Lung (tissue), 12 donors: ENCODE data around the gene ALCAM. TPM values are rescaled to one million over a fixed set of nuclear protein-coding genes. Genes with fewer than 3 reads are reported as not detected.

Experiments
- ATAC-seq: fragments of 200-7000 bp; cut with Tn5 transposase; one replicate; pipeline ENCODE4 v1.9.1; 2020; ENCODE audit warnings: moderate number of reproducible peaks; ENCODE audit not compliant: insufficient read depth, low FRiP score
- DNase-seq, 3 donors: peaks; one replicate each; pipeline ENCODE4 v3.0.0-alpha.2; 2013 to 2017
- H3K27ac ChIP-seq, 2 donors: one replicate each; pipeline ENCODE4 v1.5.1; 2013; ENCODE audit warnings: mild to moderate bottlenecking in 2 of 2, moderate library complexity in 2 of 2, control low read depth in 1 of 2, inconsistent platforms in 1 of 2, low read depth in 1 of 2, low read length in 1 of 2
- H3K27me3 ChIP-seq, 3 donors: one replicate each; pipeline ENCODE4 v1.5.1; 2013; ENCODE audit warnings: low read length in 2 of 3; ENCODE audit not compliant: control insufficient read depth in 3 of 3, insufficient read depth in 3 of 3
- H3K36me3 ChIP-seq, 4 donors: one replicate each; pipeline ENCODE4 v1.5.1; 2013; ENCODE audit warnings: low read length in 4 of 4, mild to moderate bottlenecking in 1 of 4, moderate library complexity in 1 of 4; ENCODE audit not compliant: control insufficient read depth in 4 of 4, insufficient read depth in 4 of 4
- H3K4me1 ChIP-seq, 5 donors: one replicate each; pipeline ENCODE4 v1.5.1; 2013; ENCODE audit warnings: low read length in 5 of 5, mild to moderate bottlenecking in 2 of 5, moderate library complexity in 1 of 5; ENCODE audit not compliant: control insufficient read depth in 5 of 5, insufficient read depth in 5 of 5
- H3K4me3 ChIP-seq: one replicate; pipeline ENCODE4 v1.5.1; 2013; ENCODE audit warnings: mild to moderate bottlenecking, control low read depth, moderate library complexity
- H3K9ac ChIP-seq, 2 donors: one replicate each; pipeline ENCODE4 v1.5.1; 2013; ENCODE audit warnings: low read length in 2 of 2, control low read depth in 1 of 2; ENCODE audit not compliant: insufficient read depth in 1 of 2
- H3K9me3 ChIP-seq, 4 donors: one replicate each; pipeline ENCODE4 v1.5.1; 2013; ENCODE audit warnings: low read length in 3 of 4, mild to moderate bottlenecking in 1 of 4, moderate library complexity in 1 of 4; ENCODE audit not compliant: control insufficient read depth in 4 of 4, insufficient read depth in 3 of 4
- WGBS, 2 donors: extraction: QIAGEN DNeasy Blood & Tissue Kit; methylation state at CpG; one replicate each; pipeline ENCODE4 v1.1.7; 2013; 5-methylcytosine and 5-hydroxymethylcytosine counted together
- polyA plus RNA-seq, 2 donors: library from polyadenylated mRNA; stranded (reverse); fragments of 200-250 nt; gene quantifications; one replicate each; pipeline ENCODE4 v1.2.1, GENCODE V29; 2013
- total RNA-seq, 2 donors: library from RNA; depleted of rRNA in 1 of 2; stranded (reverse); fragments of >200 nt in 1 of 2; gene quantifications; one replicate each; pipeline ENCODE4 v1.2.1, GENCODE V29; 2014 to 2021
- TF ChIP-seq, protein P1 (sequence below): IDR thresholded peaks from 2 replicates; pipeline ENCODE4 v1.5.1; 2012; ENCODE audit warnings: mild to moderate bottlenecking; ENCODE audit errors: control extremely low read depth, extremely low read depth
- donor health status: control.
- donor health status: control.
- donor health status: Bipolar disorder and iron deficiency.
- donor health status: healthy.
- donor health status: DM: yes; HTN: yes; CAD: no.

The ALCAM gene
- total and polyA plus RNA-seq, 4 donors, result 55.9 to 252 (median 109) TPM

DNA sequence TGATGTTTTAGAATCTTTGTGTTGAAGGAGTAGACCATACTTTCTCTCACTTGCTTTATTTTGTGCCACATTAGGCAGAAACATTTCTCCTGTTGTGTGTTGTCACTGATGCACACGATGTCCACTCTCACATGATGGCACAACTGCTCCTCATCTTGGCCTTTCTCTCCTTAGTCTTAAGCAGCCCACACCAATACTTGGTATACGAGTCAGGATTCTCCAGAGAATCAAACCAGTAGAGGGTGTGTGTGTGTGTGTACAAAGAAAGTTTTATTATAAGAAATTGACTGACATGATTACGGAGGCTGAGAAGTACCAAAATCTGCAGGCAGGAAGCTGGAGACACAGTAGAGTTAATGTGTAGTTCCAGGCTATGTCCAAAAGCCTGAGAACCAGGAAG, 187.1 kb downstream of the ALCAM start:
- DNase-seq (no peak), ATAC-seq (no peak)
- no peak overlapping the region for H3K27ac ChIP-seq
- H3K36me3 ChIP-seq, result peaks cover 0 to 6% (median 1%) of the 10 kb centered on the region in 4 donors
- TF ChIP-seq, protein P1, sequence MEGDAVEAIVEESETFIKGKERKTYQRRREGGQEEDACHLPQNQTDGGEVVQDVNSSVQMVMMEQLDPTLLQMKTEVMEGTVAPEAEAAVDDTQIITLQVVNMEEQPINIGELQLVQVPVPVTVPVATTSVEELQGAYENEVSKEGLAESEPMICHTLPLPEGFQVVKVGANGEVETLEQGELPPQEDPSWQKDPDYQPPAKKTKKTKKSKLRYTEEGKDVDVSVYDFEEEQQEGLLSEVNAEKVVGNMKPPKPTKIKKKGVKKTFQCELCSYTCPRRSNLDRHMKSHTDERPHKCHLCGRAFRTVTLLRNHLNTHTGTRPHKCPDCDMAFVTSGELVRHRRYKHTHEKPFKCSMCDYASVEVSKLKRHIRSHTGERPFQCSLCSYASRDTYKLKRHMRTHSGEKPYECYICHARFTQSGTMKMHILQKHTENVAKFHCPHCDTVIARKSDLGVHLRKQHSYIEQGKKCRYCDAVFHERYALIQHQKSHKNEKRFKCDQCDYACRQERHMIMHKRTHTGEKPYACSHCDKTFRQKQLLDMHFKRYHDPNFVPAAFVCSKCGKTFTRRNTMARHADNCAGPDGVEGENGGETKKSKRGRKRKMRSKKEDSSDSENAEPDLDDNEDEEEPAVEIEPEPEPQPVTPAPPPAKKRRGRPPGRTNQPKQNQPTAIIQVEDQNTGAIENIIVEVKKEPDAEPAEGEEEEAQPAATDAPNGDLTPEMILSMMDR, result no peak
- WGBS, 2 donors, result 92 to 94% methylated on average over 3 of the region's 3 CpGs
- H3K4me3 ChIP-seq, result no peak overlapping the region
- H3K9me3 ChIP-seq, result no peaks in the 10 kb centered on the region
- no peak overlapping the region for H3K9ac ChIP-seq
- H3K4me1 ChIP-seq, result peaks cover 0 to 6% (median 0%) of the 10 kb centered on the region in 5 donors
- H3K27me3 ChIP-seq, result no peaks in the 10 kb centered on the region

GRCh38 chr3:105555206-105555605, 188.5 kb downstream of the ALCAM start:
- H3K9me3 ChIP-seq, result no peaks in the 10 kb centered on the region
- H3K4me3 ChIP-seq, result no peak overlapping the region
- ATAC-seq, result no peak
- no peak overlapping the region for H3K27ac ChIP-seq
- H3K9ac ChIP-seq, result no peak overlapping the region
- peaks cover 0 to 6% (median 0%) of the 10 kb centered on the region in 5 donors for H3K4me1 ChIP-seq
- H3K36me3 ChIP-seq, result peaks cover 0 to 6% (median 1%) of the 10 kb centered on the region in 4 donors
- H3K27me3 ChIP-seq, result no peaks in the 10 kb centered on the region
- TF ChIP-seq, protein P1, result no peak
- no peak for DNase-seq
- 85 to 91% methylated on average over 2 of the region's 2 CpGs for WGBS, 2 donors

DNA sequence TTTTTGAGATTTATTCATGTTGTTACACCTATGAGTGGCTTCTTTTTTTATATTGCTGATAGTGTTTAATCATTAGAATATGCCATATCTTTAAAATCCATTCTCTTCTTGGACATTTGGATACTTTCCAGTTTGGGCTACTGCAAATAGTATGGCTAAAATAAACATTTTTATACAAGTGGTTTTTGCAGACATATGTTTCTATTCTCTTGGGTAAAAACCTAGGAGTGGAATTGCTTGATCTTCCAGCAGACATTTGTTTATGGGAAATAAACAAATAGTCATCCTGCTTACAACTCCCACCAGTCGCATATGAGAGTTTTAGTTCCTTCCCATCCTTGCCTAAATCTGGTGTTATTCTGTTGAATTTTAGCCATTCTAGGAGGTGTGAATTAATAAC, 193.1 kb downstream of the ALCAM start:
- no peak for ATAC-seq
- no peak for DNase-seq
- no peaks in the 10 kb centered on the region for H3K4me1 ChIP-seq

More for the DNA sequence above, 193.1 kb downstream of the ALCAM start:
- H3K27ac ChIP-seq, result no peak overlapping the region
- no peak overlapping the region for H3K4me3 ChIP-seq
- H3K27me3 ChIP-seq, result no peaks in the 10 kb centered on the region
- TF ChIP-seq, protein P1, result no peak
- peaks cover 0 to 3% (median 1%) of the 10 kb centered on the region in 4 donors for H3K36me3 ChIP-seq
- WGBS, 2 donors, result 72 to 81% methylated on average over 1 of the region's 1 CpG
- H3K9me3 ChIP-seq, result peaks cover 0 to 2% (median 0%) of the 10 kb centered on the region in 4 donors
- no peak overlapping the region for H3K9ac ChIP-seq
